Keratinocyte (primary cell): ENCODE data around the gene ALOX12B.

Source experiments
- CTCF ChIP-seq, 3 experiments: IDR thresholded peaks in 1 of 3; conservative IDR thresholded peaks in 1 of 3; optimal IDR thresholded peaks in 1 of 3; 2 replicates in 2 of 3; 3 replicates in 1 of 3; pipeline versions ENCODE3 to v1.5.1; 2011; ENCODE audit warnings: low read length in 3 of 3, mild to moderate bottlenecking in 3 of 3, moderate library complexity in 2 of 3, control low read depth in 1 of 3, inconsistent platforms in 1 of 3; ENCODE audit not compliant: insufficient read depth in 2 of 3; ENCODE audit errors: extremely low read depth in 1 of 3
- EZH2 ChIP-seq: IDR thresholded peaks from one replicate; pipeline ENCODE4 v1.6.1; 2012; ENCODE audit warnings: inconsistent platforms, mild to moderate bottlenecking, low read length, moderate library complexity

- TF ChIP-seq CTCF (optimal IDR thresholded peaks at IDR 0.05 in 1 of 3, IDR thresholded peaks at IDR 0.05 in 1 of 3, conservative IDR thresholded peaks at IDR 0.05 in 1 of 3; ENCODE audit: extremely low read depth in 1 of 3, insufficient read depth in 2 of 3, low read length in 3 of 3): no peak
- no peak for TF ChIP-seq EZH2
These were observed 30.7 kb upstream of the ALOX12B start, which contains the start of gene ALOXE3 for GRCh38 chr17:8117980-8118768.
